AG09309 (cell line): Measurements from ENCODE around the gene SKOR1.

Source experiments
- DNase-seq: peaks from one replicate; pipeline ENCODE4 v3.0.0-alpha.2; 2010; ENCODE audit warnings: low read depth
- H3K4me3 ChIP-seq: 2 replicates; pipeline ENCODE4 v1.5.1; 2011; ENCODE audit warnings: mild to moderate bottlenecking, low read depth, low read length, moderate library complexity; ENCODE audit not compliant: control insufficient read depth
- TF ChIP-seq, protein P1 (sequence below): IDR thresholded peaks from 2 replicates; pipeline ENCODE4 v1.5.1; 2011; ENCODE audit warnings: mild to moderate bottlenecking, low read depth, low read length, inconsistent platforms; ENCODE audit not compliant: insufficient read depth, control insufficient read depth; ENCODE audit errors: missing control alignments

The SKOR1 gene

GRCh38 chr15:67803996-67804843, 21.1 kb upstream of the SKOR1 start:
- no peak overlapping the region for H3K4me3 ChIP-seq
- no peak for DNase-seq
- TF ChIP-seq, protein P1, sequence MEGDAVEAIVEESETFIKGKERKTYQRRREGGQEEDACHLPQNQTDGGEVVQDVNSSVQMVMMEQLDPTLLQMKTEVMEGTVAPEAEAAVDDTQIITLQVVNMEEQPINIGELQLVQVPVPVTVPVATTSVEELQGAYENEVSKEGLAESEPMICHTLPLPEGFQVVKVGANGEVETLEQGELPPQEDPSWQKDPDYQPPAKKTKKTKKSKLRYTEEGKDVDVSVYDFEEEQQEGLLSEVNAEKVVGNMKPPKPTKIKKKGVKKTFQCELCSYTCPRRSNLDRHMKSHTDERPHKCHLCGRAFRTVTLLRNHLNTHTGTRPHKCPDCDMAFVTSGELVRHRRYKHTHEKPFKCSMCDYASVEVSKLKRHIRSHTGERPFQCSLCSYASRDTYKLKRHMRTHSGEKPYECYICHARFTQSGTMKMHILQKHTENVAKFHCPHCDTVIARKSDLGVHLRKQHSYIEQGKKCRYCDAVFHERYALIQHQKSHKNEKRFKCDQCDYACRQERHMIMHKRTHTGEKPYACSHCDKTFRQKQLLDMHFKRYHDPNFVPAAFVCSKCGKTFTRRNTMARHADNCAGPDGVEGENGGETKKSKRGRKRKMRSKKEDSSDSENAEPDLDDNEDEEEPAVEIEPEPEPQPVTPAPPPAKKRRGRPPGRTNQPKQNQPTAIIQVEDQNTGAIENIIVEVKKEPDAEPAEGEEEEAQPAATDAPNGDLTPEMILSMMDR = no peak

GRCh38 chr15:67805008-67805665, 20.2 kb upstream of the SKOR1 start:
- no peak for DNase-seq
- no peak overlapping the region for H3K4me3 ChIP-seq
- TF ChIP-seq, protein P1 = no peak

- DNase-seq = no peak
- TF ChIP-seq, protein P1 = no peak
- no peak overlapping the region for H3K4me3 ChIP-seq
These were observed 19.4 kb upstream of the SKOR1 start for GRCh38 chr15:67805666-67806516.

DNA sequence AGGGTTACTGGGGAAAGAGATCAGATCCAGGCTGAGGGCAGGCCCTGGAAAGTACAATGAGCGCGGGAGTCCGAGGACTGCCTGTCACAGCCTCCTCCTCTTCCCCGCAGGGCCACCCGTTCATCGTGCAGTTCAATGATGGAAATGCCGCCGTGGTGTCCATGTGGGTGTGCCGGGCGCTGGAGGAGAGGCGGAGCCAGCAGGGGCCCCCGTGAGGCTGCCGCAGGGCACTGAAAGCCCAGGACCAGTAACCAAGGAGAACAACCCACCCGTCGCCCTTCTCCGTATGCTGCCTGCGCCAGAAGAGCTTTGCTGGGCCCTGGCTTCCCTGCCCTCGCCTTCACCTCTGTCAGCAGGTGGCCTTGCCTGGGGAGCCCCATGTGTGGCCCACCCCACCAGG, 18.8 kb upstream of the SKOR1 start:
- H3K4me3 ChIP-seq = no peak overlapping the region
- TF ChIP-seq, protein P1 = no peak
- no peak for DNase-seq

- TF ChIP-seq, protein P1 = no peak
- no peak for DNase-seq
- H3K4me3 ChIP-seq = no peak overlapping the region
These were observed 18.2 kb upstream of the SKOR1 start for GRCh38 chr15:67807141-67807540.

GRCh38 chr15:67807836-67808235, 17.5 kb upstream of the SKOR1 start:
- no peak for DNase-seq
- TF ChIP-seq, protein P1 = no peak
- H3K4me3 ChIP-seq = no peak overlapping the region
